Activated effector memory CD4-positive, alpha-beta T cell treated with Interleukin-2 at 50 U/mL for 16 hours (primary cell): ENCODE results near the gene CSNK1G1.
A peak's percentile ranks its signal among the peaks of the same experiment; 100 is the strongest.
"Not testable (repeated sequence)": the region's sequence is repeated elsewhere in the genome, so short reads cannot be mapped to it uniquely, and the experiment has no call there.

Experiments
- DNase-seq: peaks from one replicate; pipeline ENCODE4 v3.0.0-alpha.2; 2020

Gene CSNK1G1

DNA sequence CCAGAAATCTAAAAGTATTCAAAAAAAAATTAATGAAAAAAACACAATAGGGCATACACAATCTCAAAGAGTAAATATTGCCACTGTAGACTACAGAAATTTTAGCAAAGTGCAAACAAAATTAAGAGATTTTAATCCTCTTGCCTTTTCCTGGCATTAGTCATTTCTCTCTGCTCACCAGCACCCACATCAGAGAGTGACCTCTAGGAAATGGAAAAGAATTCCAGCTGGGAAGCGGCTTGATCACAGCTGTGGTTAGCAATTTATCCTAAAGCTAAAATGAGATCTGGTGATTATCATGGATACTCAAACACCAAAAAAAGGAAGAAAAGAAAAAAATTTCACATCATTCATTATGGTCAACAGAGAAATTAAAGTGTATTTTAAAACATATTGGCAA, 7.5 kb downstream of the CSNK1G1 start:
- DNase-seq = no peak

- DNase-seq = not testable (repeated sequence)
These were observed 9.7 kb downstream of the CSNK1G1 start for GRCh38 chr15:64346242-64346641.

DNA sequence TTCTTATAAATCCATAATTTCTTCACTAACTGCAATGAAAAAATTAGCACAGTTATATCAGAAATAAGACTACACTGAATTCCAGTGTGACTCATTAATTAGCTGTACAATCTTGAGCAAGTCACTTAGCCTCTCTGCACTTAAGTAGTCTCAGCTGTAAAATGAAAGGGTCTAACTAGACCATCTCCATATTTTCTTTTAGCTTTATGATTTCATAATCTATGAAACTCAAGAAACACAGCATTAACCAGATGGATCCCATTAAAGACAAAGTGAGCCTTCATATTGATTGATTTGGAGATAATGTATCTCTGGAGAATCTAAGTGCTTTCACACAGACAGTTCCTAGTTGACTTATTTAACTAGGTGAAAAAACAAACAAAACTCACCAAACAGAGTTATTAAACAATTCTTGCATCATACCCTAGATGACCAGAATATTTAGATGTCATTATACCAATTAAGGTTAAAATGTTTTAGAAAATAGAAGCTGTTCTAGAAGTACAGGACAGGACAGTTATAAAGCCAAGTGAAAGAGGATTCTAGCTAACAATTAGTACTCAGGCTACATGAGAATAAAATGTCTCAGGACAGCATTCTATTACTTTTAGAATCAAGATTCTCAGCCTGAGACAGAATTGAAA, 11.2 kb downstream of the CSNK1G1 start:
- no peak for DNase-seq

DNA sequence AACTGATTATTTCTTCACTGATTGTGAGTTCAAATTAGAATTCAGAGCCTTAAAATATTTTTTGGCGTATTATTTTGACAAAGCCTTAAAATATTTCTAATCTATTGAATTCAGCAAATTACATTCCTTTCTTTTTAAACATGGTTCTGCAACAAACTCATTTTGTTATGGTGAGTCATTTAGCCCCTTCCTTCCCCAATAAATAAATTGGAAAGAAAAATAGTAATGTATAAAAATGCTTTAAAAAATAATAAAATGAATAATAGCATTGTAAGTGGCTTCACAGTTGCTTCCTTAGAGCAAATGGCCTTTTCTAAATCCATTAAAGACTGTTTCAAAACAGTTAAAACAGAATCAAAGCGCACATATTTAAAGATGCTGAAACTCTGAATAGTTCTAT, 12.1 kb downstream of the CSNK1G1 start:
- DNase-seq = no peak

GRCh38 chr15:64343222-64343621, 12.8 kb downstream of the CSNK1G1 start:
- no peak for DNase-seq

DNA sequence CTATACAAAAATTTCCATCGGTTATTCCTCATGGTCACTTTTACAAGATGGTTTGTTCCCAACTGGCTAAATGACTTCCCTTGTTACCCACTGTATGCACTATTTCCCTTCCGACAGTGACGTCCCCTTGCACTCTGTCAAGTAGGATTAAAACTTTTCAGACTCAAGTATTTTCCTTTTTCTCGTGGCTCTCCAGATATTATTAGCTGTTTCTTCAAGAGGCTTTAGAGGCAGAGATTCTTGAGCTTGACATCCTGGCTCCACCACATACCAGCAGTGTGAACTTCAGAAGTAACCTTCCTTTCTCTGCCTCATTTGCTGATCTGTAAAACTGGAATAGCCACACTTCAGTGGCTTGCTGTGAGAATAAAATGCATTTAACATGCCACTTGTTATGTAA, 14.0 kb downstream of the CSNK1G1 start:
- no peak for DNase-seq

DNA sequence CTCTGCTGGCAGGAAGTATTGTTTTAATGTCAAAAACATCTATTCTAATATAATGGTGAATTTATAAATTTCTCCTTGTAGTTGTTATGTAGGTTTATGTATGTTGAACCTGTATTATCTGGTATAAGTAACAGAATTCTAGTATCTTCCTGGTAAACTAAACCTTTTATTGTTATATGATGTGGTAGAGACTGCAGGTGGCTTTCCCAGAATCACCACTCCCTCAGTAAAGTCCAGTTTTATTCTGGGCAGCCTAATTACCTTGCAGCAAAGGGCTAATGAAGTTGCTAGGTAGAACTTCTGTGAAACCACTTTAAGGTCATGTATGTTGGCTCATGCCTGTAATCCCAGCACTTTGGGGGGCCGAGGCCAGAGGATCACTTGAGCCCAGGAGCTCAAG, 15.6 kb downstream of the CSNK1G1 start:
- DNase-seq = no peak

GRCh38 chr15:64337761-64338160, 18.2 kb downstream of the CSNK1G1 start:
- no peak for DNase-seq

DNA sequence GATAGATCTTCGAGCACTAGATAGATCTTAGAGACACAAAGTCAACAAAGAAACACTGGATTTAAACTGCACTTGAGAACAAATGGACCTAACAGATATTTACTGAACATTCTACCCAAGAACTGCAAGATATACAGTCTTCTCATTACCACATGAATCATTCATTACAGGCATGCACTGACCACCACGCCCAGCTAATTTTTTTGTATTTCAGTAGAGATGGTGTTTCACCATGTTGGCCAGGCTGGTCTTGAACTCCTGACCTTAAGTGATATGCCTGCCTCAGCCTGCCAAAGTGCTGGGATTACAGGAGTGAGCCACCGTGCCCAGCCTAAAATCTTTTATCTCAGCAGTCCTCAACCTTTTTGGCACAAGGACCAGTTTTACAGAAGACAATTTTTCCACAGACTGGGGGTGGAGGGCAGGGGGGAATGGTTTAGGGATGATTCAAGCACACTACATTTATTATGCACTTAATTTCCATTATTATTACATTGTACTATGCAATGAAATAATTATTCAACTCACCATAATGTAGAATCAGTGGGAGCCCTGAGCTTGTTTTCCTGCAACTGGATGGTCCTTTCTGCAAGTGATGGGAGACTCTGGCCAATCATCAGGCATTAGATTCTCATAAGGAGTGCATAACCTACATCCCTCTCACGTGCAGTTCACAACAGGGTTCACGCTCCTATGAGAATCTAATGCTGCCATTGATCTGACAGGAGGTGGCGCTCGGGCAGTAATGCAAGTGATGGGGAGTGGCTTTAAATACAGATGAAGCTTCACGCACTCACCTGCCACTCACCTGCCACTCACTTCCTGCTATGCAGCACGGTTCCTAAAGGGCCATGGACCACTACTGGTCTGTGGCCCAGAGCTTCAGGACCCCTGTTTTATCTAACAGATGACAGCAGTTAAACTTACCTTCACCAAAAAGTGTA, 21.7 kb downstream of the CSNK1G1 start:
- DNase-seq = peak; percentile 34

- DNase-seq = no peak
These were observed 22.5 kb downstream of the CSNK1G1 start for GRCh38 chr15:64333516-64333915.

- DNase-seq = not testable (repeated sequence)
These were observed 24.3 kb downstream of the CSNK1G1 start for GRCh38 chr15:64331668-64332067.

GRCh38 chr15:64326975-64327374, 29.0 kb downstream of the CSNK1G1 start:
- DNase-seq = not testable (repeated sequence)

GRCh38 chr15:64326458-64326857, 29.5 kb downstream of the CSNK1G1 start:
- DNase-seq = not testable (repeated sequence)

DNA sequence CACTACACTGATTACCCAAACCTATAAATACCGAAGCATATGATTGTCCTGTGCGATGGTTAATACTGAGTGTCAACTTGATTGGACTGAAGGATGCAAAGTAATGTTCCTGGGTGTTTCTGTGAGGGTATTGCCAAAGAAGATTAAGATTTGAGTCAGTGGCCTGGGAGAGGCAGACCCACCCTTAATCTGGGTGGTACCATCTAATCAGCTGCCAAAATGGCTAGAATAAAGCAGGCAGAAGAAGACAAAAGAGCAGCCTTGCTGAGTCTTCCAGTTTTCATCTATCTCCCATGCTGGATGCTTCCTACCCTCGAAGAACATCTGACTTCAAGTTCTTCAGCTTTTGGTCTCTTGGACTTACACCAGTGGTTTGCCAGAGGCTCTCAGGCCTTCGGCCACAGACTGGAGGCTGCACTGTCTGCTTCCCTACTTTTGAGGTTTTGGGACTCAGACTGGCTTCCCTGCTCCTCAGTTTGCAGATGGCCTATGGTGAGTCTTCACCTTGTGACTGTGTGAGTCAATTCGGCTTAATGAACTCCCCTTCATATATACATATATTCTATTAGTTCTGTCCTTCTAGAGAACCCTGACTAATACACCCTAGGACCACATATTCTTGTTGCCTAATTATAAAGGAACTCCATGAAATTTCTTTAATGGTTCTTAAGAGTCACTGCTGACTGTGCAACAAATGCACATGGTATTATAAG, 31.7 kb downstream of the CSNK1G1 start:
- no peak for DNase-seq

- DNase-seq = no peak
These were observed 40.8 kb downstream of the CSNK1G1 start for GRCh38 chr15:64315216-64315615.

DNA sequence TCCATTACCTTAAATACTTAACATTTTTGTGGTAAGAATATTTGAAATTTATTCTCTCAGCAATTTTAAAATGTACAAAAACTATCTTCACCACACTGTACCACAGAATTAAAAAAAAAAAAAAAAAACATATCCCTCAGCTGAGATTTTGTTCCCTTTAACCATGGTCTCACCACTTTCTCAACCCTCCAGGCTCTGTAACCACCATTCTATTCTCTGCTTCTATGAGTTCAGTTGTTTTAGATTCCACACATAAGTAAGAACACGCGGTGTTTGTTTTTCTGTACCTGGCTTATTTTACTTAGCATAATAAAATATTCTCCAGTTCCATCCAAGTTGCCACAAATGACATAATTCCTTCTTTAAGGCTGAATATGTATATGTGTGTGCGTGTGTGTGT, 41.5 kb downstream of the CSNK1G1 start:
- no peak for DNase-seq

DNA sequence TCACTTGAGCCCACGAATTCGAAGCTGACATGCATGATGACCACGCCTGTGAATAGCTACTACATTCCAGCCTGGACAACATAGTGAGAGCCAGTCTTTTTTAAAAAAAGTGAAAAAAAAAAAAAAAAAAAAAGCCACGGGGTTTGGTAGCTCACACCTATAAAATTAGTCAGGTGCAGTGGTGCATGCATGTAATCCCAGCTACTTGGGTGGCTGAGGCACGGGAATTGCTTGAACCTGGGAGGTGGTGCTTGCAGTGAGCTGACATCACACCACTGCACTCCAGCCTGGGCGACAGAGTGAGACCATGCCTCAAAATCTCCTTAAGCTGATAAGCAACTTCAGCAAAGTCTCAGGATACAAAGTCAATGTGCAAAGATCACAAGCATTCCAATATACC, 44.4 kb downstream of the CSNK1G1 start:
- no peak for DNase-seq

DNA sequence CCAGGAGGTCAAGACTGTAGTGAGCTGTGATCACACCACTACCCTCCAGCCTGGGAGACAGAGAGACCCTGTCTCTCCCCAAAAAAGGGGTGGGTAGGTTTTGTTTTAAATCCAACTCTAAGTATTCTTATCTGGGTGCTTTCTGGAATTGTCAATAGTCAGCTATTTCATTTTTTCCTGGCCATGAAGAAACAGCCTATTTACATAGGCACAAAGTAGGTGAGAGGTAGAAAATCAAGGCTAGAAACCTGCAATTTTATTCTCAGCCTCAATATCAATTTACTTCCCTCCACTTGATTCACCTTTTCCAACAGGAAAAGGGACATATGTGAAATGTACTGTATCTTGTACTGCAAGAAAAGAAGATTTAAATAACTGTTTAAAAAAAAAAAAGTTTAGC, 45.9 kb downstream of the CSNK1G1 start:
- DNase-seq = no peak

DNA sequence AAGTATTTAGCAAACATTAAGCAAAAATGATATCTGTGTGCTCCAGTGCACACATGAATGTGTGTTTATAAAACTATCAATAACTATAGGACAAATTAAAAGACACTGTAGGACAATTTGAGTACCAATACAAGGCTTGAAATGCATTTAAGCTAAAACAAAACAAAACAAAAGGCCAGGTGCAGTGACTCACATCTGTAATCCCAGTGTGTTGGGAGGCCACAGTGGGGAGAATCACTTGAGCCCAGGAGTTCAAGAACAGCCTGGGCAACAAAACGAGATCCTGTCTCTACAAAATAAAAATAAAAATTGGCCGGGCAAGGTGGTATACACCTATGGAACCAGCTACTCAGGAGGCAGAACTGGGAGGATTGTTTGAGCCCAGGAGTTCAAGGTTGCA, 50.7 kb downstream of the CSNK1G1 start:
- no peak for DNase-seq

DNA sequence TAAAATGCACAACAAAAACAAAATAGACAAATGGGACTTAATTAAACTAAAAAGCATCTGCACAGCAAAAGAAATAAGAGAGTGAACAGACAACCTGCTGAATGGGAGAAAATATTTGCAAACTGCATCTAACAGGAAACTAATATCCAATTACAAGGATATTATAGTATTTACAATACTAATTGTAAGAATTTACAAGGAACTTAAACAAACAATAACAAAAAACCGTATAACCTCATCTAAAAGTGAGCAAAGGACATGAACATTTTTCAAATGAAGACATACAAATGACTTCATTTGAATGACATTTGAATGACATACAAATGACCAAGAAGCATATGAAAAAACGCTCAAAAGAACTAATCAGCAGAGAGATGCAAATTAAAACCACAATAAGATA, 66.4 kb downstream of the CSNK1G1 start:
- DNase-seq = no peak

DNA sequence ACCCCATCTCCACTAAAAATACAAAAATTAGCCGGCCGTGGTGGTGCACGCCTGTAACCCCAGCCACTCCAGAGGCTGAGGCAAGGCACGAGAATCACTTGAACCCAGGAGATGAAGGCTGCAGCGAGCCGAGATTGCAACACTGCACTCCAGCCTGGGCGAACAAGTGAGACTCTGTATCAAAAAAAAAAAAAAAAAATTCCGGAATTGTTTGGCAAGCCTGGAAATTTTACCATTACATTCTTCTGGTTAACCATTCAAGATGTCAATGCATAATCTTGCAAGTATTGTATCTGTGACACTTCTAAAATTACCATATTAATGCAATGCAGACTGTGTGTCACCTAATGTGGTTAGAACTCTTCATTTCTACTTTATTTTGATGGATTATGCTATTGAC, 67.0 kb downstream of the CSNK1G1 start:
- no peak for DNase-seq

DNA sequence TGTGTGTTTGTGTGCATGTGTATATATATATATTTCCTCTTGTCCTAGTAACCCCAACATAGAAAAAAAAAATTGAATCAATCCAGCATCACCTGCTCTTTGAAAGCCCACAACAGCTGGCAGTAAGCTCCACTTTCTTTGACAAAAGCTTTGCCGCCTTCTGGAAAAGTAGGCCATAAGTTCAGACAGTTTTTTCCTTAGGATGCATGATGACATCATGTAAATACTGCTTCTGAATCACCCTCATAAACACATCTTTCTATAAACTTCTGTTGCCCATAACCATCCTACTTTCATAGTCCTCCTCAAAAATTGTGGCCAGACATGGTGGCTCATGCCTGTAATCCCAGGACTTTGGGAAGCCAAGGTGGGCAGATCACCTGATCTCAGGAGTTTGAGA, 67.4 kb downstream of the CSNK1G1 start:
- DNase-seq = no peak

DNA sequence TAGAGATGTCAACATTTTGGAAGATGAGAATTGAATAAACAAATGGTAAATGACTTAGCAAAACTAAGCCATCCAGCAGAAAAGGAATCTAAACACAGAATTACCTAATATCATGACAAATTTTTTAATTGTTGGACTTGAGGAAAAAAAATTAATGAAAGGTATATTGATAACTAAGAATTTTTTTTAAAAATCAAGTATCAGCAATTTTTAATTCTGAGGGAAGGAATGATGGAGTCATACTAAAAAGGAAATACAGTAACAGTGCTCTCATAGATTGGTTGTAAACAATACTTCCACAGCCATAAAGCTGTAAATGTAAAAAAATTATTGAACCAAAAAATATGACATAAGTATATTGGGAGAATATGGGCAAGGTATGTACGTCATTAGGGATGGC, 68.0 kb downstream of the CSNK1G1 start:
- DNase-seq = no peak

GRCh38 chr15:64286473-64286872, 69.5 kb downstream of the CSNK1G1 start:
- no peak for DNase-seq
